Endothelial cell (in vitro differentiated cells): ENCODE measurements around the gene CYTH3. TPM values are rescaled to one million over a fixed set of nuclear protein-coding genes. Genes with fewer than 3 reads are reported as not detected.

Experiments
- DNase-seq: peaks from one replicate; pipeline ENCODE4 v3.0.0; 2021; ENCODE audit warnings: low spot score
- H3K27ac Mint-ChIP-seq: one replicate; pipeline ENCODE4 v1.8.0; 2021; ENCODE audit warnings: mixed read lengths, inconsistent platforms; ENCODE audit not compliant: unreplicated experiment
- H3K27me3 Mint-ChIP-seq: one replicate; pipeline ENCODE4 v1.8.0; 2021; ENCODE audit warnings: mild to moderate bottlenecking, moderate library complexity, mixed read lengths, inconsistent platforms; ENCODE audit not compliant: unreplicated experiment
- H3K36me3 Mint-ChIP-seq: one replicate; pipeline ENCODE4 v1.8.0; 2021; ENCODE audit warnings: mild to moderate bottlenecking, low read depth, mixed read lengths, inconsistent platforms; ENCODE audit not compliant: unreplicated experiment
- H3K4me1 Mint-ChIP-seq: one replicate; pipeline ENCODE4 v1.8.0; 2021; ENCODE audit warnings: mild to moderate bottlenecking, mixed read lengths, inconsistent platforms; ENCODE audit not compliant: unreplicated experiment
- H3K4me3 Mint-ChIP-seq: one replicate; pipeline ENCODE4 v1.8.0; 2021; ENCODE audit warnings: mild to moderate bottlenecking, mixed read lengths, inconsistent platforms; ENCODE audit not compliant: unreplicated experiment
- H3K9me3 Mint-ChIP-seq: one replicate; pipeline ENCODE4 v1.8.0; 2021; ENCODE audit warnings: mixed read lengths, inconsistent platforms; ENCODE audit not compliant: unreplicated experiment
- total RNA-seq: library from RNA; stranded (reverse); fragmentation: NEBNext Ultra II Directional; extraction: Animal tissue kit (Norgen Biotek cat#: 25700); gene quantifications from one replicate; pipeline ENCODE4 v1.2.1, GENCODE V29; 2021; ENCODE audit not compliant: unreplicated experiment
- TF ChIP-seq, protein P1 (sequence below): fragments of 200-600 bp; sonication (generic); IDR thresholded peaks from one replicate; pipeline ENCODE4 v1.5.0; 2021; ENCODE audit warnings: antibody characterized with exemption; ENCODE audit not compliant: unreplicated experiment

Gene CYTH3
- total RNA-seq, 1 donor from 2014 or later = 24.3 TPM

DNA sequence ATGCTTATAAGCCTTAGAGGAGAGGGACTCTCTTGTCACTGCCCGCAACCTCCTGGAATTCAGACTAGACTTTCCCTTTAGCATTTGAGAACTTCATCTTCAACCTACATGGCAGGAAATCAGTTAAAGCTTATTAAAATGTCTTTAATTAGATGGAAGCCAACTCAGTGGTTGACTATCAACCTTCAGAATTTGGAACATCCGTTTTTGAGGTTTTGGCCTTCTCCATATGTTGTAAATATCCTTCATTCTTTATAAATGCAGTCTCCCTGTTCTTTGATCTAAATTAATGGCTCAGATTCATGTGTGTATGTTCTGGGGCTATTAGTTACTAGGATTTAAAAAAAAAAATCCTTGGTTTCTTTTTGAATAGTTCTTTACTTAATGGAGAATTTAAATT lies 156.2 kb downstream of the CYTH3 start:
- H3K27me3 Mint-ChIP-seq = no peaks in the 10 kb centered on the region
- H3K4me3 Mint-ChIP-seq = no peak overlapping the region
- peaks cover 36% of the 10 kb centered on the region for H3K36me3 Mint-ChIP-seq
- H3K27ac Mint-ChIP-seq = no peak overlapping the region
- no peaks in the 10 kb centered on the region for H3K9me3 Mint-ChIP-seq
- no peaks in the 10 kb centered on the region for H3K4me1 Mint-ChIP-seq
- DNase-seq = no peak
- TF ChIP-seq, protein P1, sequence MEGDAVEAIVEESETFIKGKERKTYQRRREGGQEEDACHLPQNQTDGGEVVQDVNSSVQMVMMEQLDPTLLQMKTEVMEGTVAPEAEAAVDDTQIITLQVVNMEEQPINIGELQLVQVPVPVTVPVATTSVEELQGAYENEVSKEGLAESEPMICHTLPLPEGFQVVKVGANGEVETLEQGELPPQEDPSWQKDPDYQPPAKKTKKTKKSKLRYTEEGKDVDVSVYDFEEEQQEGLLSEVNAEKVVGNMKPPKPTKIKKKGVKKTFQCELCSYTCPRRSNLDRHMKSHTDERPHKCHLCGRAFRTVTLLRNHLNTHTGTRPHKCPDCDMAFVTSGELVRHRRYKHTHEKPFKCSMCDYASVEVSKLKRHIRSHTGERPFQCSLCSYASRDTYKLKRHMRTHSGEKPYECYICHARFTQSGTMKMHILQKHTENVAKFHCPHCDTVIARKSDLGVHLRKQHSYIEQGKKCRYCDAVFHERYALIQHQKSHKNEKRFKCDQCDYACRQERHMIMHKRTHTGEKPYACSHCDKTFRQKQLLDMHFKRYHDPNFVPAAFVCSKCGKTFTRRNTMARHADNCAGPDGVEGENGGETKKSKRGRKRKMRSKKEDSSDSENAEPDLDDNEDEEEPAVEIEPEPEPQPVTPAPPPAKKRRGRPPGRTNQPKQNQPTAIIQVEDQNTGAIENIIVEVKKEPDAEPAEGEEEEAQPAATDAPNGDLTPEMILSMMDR = no peak

Other genes with a start within 250 kb of the CYTH3 start
- not detected for gene ANKRD61, start 241.2 kb downstream of the CYTH3 start, total RNA-seq
- gene EIF2AK1, start 213.4 kb downstream of the CYTH3 start, total RNA-seq = 61.4 TPM
- 16.2 TPM for gene USP42, start 167.7 kb downstream of the CYTH3 start, total RNA-seq
- gene FAM220A, start 76.3 kb upstream of the CYTH3 start, total RNA-seq = 15.6 TPM
- gene RAC1, start 101.9 kb upstream of the CYTH3 start, total RNA-seq = 307 TPM
- 27.2 TPM for gene DAGLB, start 175.3 kb upstream of the CYTH3 start, total RNA-seq
- gene KDELR2, start 211.5 kb upstream of the CYTH3 start, total RNA-seq = 105 TPM